ENCODE results near the gene CD7.

DNA sequence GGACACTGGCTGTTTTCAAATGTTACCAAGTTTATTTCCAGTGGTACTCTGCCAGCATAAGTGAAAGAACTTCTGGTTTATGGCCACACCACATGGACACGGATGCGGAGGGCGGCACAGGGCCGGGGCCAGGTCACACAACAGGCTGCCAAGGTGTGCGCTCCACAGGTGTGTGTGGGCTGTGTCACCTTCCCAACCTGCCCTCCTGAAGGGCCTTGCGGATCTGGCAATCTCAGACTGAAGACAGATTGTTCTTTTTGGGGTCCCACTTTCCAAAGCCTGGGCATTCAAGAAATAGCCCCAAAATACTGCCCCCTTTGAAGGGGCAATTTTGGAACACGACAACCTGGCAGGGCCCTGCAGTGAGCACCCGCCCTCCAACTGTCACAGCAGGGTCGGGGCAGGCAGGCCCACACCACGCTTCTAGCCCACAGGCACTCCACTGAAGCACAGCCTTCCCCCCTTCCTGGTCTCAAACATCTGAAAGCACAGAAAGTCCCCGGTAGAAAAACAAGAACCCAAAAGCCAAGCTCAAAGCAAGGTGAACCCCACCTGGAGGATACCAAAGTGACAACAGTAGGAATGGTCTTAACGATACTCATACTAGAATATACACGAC lies 47.4 kb downstream of the CD7 start:
- TF ChIP-seq, protein P1, sequence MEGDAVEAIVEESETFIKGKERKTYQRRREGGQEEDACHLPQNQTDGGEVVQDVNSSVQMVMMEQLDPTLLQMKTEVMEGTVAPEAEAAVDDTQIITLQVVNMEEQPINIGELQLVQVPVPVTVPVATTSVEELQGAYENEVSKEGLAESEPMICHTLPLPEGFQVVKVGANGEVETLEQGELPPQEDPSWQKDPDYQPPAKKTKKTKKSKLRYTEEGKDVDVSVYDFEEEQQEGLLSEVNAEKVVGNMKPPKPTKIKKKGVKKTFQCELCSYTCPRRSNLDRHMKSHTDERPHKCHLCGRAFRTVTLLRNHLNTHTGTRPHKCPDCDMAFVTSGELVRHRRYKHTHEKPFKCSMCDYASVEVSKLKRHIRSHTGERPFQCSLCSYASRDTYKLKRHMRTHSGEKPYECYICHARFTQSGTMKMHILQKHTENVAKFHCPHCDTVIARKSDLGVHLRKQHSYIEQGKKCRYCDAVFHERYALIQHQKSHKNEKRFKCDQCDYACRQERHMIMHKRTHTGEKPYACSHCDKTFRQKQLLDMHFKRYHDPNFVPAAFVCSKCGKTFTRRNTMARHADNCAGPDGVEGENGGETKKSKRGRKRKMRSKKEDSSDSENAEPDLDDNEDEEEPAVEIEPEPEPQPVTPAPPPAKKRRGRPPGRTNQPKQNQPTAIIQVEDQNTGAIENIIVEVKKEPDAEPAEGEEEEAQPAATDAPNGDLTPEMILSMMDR (IDR thresholded peaks at IDR 0.05; ENCODE audit: low read depth, low read length, poor library complexity, severe bottlenecking): no peak
- no peak for TF ChIP-seq EZH2phosphoT487 (IDR thresholded peaks at IDR 0.05; ENCODE audit: borderline replicate concordance, low read length)

Measured in DOHH2 (cell line).